ENCODE data around the gene CC2D2A.

The CC2D2A gene

DNA sequence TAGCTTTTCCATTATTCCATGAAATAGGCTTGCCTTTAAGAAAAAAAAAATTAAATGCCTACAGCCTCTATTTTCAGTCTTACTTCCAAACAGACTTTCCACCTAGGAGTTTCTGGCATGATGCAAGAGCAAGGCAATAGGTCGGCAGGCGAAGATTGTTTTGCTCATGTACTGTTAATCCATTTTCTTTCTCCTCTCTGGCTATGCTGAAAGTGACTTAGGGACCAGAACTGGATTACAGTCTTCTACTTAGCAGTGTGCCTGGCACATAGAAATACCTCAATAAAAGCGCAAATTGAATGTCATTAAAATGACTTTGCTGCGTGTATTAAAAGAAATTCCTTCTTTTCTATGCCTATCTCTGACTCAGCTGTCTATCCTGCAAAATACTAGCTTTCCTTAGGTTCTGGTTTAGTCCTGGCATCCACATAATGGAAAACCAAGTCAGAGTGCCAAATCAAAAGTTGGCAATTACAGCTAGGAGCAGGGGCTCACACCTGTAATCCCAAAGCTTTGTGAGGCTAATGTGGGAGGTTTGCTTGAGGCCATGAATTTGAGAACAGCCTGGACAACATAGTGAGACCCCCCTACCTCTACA, 51.9 kb downstream of the CC2D2A start:
- DNase-seq, result no peak

DNA sequence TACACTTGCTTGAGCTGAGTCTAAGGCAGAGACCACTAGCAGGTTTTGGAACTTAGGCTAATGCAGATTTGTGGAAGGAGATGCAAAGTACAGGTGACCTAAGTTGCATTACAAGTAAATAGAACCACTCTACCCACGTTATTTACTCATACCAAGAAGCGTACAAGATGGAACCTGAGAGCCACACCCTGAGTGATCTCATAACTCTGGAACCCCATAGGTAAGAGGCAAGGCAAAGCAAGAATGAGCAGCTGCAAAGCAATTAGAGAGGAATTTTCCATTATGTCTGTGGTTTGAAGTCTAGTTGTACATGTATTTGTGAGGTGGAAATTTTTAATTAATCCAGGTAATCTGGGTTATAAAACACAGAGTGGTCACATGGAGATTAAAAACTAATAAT, 55.4 kb downstream of the CC2D2A start:
- DNase-seq, result no peak

- DNase-seq, result no peak
Observed at GRCh38 chr4:15526924-15527592, 57.4 kb downstream of the CC2D2A start.

DNA sequence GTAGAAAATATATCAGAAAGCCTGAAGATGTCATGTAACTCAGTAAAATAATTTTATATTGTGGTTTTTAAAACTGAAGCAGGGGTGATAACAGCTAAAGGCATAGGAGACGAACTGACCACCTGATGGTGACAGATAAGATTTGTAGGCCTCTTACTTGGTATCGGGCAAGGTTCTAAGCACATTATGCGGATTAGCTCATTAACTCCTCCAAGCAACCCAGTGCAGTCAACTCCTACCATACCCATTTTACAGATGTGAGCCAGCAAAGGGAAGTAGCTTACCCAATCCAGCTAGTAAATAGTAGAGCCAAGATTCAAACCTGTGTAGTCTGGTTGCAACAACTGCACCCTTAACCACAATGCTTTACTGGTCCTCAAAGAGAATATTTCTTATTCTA, 62.1 kb downstream of the CC2D2A start:
- DNase-seq, result no peak

DNA sequence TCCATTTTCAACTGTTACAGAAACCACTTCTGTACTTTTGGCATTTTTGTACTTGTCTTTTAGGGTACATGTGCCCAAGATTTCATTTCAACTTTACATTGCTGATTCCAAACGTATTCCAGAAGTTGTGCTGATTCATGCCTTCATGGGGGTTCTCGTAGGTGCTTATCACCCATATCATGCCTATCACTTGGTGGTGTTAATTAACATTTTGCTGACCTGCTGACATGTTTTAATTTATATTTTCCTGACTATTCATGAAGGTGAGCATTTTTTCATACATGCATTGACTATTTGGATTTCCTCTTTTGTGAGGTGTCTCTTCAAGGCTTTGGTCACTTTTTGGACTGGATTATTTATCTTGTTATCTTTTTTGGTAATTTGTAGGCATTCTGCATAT, 64.1 kb downstream of the CC2D2A start:
- DNase-seq, result no peak

DNA sequence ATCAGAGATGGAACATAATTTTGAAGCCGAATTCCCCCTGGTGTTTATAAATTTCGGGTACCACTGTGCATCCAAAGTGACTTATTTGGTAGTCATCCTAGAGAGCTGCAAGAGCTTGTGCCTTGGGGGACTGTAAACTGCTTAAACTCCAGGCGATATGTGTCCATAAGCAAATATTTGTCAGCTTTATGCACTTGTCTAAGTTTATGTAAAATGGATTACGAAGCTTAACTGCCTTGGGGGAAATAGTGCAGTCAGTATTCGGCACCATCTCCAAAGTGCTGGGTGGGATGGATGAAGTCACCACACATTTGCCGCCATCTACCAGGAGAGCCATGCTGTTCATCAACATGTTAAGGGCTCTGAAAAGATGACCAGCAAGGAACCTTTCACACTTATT, 65.9 kb downstream of the CC2D2A start:
- no peak for DNase-seq

- DNase-seq, result no peak
Observed at GRCh38 chr4:15536552-15537499, 67.1 kb downstream of the CC2D2A start.

DNA sequence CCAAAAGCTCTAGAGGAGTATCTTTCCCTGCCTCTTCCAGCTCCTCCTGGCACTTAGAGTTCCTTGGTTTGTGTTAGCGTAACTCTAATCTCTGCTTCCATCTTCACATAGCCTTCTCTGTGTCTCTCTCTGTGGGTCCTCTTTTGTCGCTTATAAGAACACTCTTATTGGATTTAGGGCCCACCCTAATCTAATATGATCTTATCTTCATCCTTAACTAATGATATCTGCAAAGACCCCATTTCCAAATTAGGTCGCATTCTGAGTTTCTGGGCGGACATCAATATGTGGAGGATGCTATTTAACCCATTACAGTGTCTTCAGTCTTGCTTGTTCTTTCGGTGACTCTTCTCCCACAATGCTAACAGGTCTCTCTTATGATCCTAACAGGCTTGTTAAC, 72.3 kb downstream of the CC2D2A start:
- no peak for DNase-seq

DNA sequence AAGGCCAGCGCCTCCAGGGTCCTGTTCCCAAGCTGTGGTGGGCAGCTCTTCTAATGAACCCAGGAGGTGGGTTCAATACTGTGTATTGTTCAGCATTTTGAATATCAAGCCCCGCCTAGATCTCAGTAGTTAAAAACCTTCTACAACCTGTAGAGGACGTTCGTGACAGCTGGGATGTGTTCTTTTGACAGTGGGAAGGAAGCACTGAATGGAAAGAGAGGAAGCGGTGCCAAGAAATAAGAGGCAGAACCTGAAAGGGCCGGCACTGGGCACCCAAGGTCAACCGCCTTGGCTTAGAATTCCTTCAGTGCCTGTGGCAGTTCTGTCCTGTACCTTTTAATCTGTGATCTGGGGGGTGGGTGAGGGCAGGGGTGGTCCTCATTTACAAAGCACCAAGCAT, 73.1 kb downstream of the CC2D2A start:
- no peak for DNase-seq

DNA sequence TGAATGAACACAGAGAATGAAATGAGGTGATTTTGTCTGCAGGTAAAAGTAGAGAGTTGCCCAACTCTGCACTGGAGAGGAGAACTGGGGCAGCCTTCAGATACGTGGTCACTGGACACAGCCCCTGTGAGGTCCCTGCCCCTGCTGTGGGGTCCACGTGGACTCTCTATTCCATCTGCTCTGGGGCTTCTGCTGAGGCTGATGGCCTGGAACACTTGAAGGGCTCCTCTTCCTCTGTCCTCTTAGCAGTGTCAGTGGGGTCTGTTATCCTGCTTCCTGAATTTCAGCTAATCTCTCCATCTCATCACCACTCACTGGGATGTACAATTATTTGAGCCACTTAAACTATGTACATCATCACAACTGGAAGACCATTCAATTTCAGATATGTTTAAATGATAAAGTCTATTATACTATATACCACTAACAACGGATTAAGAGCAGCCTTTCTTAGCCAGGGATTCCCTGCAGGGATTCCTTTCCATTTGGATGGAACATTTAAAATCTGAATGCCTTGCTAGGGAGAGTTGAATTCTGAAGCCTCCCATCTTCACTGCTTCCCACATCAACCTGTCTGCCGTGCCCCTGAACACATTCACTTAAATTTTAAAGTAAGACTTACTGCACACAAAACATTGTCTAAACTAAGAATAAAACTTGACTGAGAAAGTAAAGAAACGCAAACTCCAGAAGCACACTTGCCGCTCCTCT, 74.0 kb downstream of the CC2D2A start:
- no peak for DNase-seq

GRCh38 chr4:15544248-15544729, 74.6 kb downstream of the CC2D2A start:
- DNase-seq, result no peak

DNA sequence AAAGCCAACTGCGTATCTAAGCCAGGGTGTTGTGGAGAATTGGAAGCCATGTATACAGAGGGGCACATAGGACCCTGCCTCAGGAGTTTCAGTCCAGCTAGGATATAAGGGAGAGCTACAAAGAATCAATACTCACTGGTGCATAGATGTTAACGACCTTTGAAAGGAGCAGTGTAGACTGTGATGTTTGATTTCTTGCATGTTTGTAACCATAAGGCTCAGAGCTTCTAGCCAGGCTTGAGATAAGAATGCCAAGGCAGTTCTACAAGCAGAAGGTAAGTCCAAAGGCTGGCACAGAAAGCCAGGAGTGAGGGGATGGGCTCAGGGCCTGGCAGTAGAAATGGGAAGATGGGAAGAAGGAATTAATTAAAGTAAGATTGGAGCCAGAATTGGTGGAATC, 75.7 kb downstream of the CC2D2A start:
- no peak for DNase-seq

DNA sequence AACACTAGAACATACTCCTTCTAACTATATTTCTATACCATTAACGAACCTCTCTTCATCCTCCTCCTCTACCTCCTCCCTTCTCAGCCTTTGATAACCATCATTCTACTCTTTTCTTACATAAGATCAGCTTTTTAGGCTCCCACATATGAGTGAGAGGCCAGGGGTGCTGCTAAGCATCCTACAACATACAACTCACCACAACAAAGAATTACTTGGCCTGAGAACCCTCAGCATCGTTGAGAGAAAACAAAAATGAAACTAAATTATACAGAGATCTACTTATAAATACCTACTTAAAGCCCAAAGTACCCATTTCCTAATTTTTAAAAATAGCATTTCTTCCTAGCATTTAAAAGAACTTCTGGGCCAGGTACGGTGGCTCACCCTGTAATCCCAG, 77.7 kb downstream of the CC2D2A start:
- peak in 3 of 6 experiments; percentile 29 to 48 (median 29) for DNase-seq

DNA sequence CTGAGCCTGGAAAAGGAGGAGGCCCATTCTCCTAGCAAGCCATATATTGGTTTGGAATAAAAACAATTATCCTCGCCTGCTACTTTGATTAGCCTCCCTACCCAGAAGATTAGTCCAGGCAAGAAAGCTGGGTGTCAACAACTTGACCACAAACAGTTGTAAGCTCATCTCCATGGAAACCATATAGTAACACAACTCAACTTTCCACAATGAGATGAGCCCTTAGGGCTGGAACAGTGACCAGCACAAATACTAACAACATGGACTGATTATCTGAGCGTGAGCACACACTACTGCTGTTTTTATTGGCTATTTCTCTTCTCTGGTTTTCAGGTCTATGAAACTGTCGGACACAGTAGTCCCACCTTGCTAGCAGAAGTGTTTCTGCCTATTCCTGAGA, 80.8 kb downstream of the CC2D2A start:
- DNase-seq, result no peak

DNA sequence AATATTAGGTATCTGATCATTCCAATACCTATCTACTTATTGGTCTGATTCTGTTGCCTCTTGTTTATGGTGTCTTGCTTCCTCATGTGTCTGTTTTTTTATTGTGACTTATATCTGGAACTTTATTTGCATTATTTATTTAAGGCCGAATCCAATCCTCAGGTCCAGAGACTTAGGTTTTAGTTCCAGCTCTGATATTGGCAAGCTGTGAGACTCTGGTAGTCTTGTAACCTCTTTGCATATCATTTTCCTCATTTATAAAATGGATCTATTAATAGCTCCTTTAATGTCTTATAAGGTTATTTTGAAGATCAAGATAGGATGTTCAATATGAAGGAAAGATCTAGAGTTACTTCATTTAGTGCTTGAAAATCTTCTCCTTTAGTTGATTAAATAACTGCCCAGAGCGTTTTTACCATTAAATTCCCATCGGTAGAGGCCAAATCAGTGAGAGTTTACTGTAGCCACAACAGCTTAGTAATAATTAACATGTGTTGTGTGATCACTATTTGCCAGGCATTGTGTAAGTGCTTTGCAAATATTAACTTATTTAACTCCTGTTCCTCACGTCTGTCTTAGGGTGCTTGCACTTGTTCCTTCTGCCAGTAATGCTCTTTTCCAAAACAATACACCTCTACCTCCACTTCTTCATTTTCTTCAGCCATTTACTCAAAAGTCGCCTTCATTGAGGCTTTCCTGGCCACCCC, 82.2 kb downstream of the CC2D2A start:
- no peak for DNase-seq

- no peak for DNase-seq
Observed at GRCh38 chr4:15552557-15553362, 83.1 kb downstream of the CC2D2A start.

- no peak for DNase-seq
Observed at GRCh38 chr4:15556511-15557092, 86.9 kb downstream of the CC2D2A start.

DNA sequence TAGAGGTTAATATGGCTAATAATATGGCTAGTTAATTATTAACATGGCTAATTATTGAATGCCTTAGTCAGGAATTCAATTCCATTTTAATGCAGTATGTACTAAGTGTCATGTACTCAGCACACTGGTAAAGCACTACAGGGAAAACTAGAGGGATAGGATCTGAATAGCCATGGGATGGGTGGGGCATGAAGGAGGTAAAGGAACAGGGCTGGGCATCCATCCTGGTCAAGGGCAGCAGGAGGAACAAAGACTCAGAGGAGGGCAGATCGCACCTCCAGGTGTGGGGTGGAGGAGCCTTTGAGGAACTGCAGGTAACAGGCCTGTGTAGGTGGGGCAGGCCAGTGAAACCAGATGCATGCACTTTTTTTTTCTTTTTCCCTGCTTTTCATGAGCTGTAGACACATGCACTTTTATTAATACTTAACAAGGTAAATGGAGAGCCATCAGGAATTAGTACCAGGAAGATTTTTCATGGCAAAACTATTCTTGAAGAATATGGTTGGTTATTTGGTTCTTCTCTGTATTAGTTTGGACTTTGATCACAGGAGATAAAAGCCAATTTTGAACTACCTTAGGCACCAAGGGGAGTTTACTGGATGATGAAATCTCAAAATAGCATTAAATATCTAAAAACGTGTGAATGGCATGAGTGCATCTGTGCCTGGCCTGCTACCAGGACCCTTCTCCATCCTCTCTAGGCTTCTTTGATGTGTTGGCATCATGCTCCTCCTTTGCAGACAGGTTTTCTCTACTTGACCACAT, 88.3 kb downstream of the CC2D2A start:
- DNase-seq, result no peak

DNA sequence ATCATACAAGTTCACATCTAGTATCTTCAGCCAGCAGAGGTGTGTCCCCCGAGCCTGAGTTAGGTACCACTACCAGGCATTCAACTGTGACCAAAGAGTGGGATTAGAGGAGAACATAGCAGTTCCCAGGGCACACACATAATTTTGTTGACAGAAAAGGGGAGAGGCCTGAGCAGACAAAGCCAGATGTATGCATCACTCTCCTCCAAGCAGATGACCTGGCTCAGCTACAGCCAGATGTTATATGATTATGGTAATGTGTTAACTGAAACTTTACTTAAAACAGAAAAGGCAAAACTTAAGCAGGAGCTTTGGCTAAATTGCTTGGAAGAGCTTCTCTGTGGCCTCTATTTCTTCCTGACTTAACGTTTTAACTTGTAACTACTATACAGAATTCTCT, 88.9 kb downstream of the CC2D2A start:
- no peak for DNase-seq

GRCh38 chr4:15562114-15562513, 92.4 kb downstream of the CC2D2A start:
- DNase-seq, result no peak

Data from stimulated activated naive CD4-positive, alpha-beta T cell (primary cell).